H1 (cell line): ENCODE data around the gene C5AR1. TPM values are rescaled to one million over a fixed set of nuclear protein-coding genes. Genes with fewer than 3 reads are reported as not detected.

Experiments used
- CHD1 ChIP-seq: IDR thresholded peaks from 2 replicates; pipeline ENCODE4 v1.6.1; 2012; ENCODE audit warnings: low read depth, low read length, improper control_type of control experiment
- polyA plus RNA-seq, 7 experiments: library from polyadenylated mRNA; depleted of rRNA in 3 of 7; stranded (reverse) in 5 of 7; unstranded in 2 of 7; fragments of >200 nt in 5 of 7; fragments of 200-250 nt in 2 of 7; gene quantifications; 1 replicate in 5 of 7; 2 replicates in 1 of 7; 4 replicates in 1 of 7; pipeline versions ENCODE4 v1.2.1 to v1.2.3, GENCODE V29; 2011 to 2013; ENCODE audit warnings: missing spikeins in 2 of 7, mixed read lengths in 2 of 7
- total RNA-seq: library from RNA; stranded (reverse); fragmentation: NEBNext Ultra II Directional; extraction: Animal tissue kit (Norgen Biotek cat#: 25700); gene quantifications from 2 replicates; pipeline ENCODE4 v1.2.1, GENCODE V29; 2021
- TF ChIP-seq, protein P1 (sequence below): IDR thresholded peaks from 2 replicates; pipeline ENCODE4 v1.6.1; 2012; ENCODE audit warnings: low read length, inconsistent platforms

The C5AR1 gene
- total and polyA plus RNA-seq, 2 of the 8 experiments (the other 6 are each of a cell fraction or from before 2014, with no cell fraction given) = 0.20 TPM; not detected in 1

GRCh38 chr19:47324502-47324901, 14.8 kb downstream of the C5AR1 start (continued):
- TF ChIP-seq, protein P1, sequence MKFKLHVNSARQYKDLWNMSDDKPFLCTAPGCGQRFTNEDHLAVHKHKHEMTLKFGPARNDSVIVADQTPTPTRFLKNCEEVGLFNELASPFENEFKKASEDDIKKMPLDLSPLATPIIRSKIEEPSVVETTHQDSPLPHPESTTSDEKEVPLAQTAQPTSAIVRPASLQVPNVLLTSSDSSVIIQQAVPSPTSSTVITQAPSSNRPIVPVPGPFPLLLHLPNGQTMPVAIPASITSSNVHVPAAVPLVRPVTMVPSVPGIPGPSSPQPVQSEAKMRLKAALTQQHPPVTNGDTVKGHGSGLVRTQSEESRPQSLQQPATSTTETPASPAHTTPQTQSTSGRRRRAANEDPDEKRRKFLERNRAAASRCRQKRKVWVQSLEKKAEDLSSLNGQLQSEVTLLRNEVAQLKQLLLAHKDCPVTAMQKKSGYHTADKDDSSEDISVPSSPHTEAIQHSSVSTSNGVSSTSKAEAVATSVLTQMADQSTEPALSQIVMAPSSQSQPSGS = no peak
- TF ChIP-seq CHD1 = no peak
